ENCODE results near the gene DMAC2.
"Not testable (repeated sequence)": the region's sequence is repeated elsewhere in the genome, so short reads cannot be mapped to it uniquely, and the experiment has no call there.

The DMAC2 gene

DNA sequence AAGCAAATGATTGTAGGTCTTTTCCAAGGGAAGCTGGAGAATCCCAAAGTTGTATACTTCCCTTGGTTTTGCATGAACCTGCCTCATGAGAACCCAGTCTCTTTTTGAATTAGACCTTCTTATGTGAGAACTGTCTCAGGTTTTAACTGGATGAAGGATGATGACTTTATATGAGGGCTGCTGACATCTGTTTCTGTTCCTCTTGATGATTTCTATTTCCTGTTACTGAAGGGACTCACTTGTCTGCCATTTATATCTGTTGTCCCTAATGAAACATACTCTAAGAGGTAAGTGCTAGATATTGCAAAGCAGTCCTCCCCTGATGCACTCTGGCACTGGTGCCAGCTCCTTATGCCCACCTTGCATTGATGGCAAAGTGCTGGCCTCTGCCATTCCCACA, 36.9 kb upstream of the DMAC2 start:
- TF ChIP-seq CTCF (IDR thresholded peaks at IDR 0.05; ENCODE audit: control insufficient read depth, extremely low read depth, insufficient read depth): no peak
- DNase-seq (ENCODE audit: low read depth): no peak
- H3K4me3 ChIP-seq (ENCODE audit: low read depth, low read length): no peak overlapping the region

DNA sequence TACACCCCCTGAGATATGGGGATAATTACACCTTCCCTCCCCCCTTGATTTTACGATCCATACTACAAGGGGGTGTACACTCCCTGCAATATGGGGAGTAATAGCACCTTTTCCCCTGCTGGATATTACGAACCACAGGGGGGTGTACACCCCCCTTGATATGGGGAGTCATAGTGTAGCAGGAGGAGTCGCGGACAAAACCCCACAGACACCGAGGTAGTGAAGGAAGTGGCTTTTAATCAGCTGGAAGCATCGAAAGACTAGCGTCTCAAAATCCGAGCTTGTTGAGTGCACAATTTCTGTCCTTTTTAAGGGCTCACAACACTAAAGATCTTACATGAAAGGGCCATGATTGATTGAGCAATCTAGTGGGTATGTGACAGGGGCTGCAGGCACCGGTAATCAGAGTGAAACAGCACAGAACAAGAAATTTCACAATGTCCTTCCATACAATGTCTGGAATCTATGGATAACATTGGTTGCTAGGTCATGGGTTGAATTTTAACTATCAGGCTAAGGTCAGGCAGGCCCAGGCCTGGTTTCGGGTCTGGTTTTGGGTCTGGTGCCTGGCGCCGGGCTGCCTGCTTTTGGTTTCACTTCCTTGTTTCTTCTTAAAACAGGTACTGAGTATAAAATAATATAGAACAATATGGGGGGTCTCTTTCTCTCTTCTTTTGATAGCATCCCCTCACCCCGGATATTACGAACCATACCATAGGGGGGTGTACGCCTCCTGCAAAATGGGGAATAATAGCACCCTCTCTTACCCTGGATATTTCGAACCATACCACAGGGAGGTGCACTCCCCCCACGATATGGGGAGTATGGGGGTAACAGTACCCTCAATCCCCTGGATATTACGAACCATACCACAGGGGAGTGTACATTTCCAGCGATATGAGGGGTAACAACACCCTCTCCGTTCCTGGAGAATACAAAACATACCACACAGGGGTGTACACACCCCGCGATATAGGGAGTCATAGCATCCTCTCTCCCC, 23.8 kb upstream of the DMAC2 start:
- not testable (repeated sequence) for DNase-seq (ENCODE audit: low read depth); H3K4me3 ChIP-seq (ENCODE audit: low read depth, low read length)

- no peak overlapping the region for H3K4me3 ChIP-seq (ENCODE audit: low read depth, low read length)
- no peak for DNase-seq (ENCODE audit: low read depth)
- no peak for TF ChIP-seq CTCF (IDR thresholded peaks at IDR 0.05; ENCODE audit: control insufficient read depth, extremely low read depth, insufficient read depth)
These were observed 22.8 kb upstream of the DMAC2 start for GRCh38 chr19:41462497-41462896.

- H3K4me3 ChIP-seq (ENCODE audit: low read depth, low read length): no peak overlapping the region
- DNase-seq (ENCODE audit: low read depth): no peak
- TF ChIP-seq CTCF (IDR thresholded peaks at IDR 0.05; ENCODE audit: control insufficient read depth, extremely low read depth, insufficient read depth): no peak
These were observed 17.5 kb upstream of the DMAC2 start for GRCh38 chr19:41457241-41457640.

GRCh38 chr19:41456342-41456918, 16.7 kb upstream of the DMAC2 start:
- TF ChIP-seq CTCF (IDR thresholded peaks at IDR 0.05; ENCODE audit: control insufficient read depth, extremely low read depth, insufficient read depth): no peak
- DNase-seq (ENCODE audit: low read depth): no peak
- no peak overlapping the region for H3K4me3 ChIP-seq (ENCODE audit: low read depth, low read length)

DNA sequence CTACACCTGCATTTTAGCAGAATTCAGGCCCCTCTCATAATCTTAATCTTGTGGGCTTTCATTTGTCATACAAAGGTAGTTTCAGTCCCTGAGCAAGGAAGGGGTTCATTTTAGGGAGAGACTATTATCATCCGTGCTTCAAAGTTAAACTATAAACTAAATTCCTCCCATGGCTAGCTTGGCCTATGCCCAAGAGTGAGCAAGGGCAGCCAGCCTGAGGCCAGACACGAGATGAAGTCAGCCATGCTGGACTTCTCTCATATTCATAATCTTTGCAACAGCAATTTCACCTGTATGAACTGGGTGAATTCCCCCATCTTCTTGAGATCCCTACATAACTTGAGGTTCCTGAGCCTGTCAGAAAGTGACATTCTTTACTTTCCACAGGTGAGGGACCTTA, 16.2 kb upstream of the DMAC2 start:
- H3K4me3 ChIP-seq (ENCODE audit: low read depth, low read length): no peak overlapping the region
- no peak for TF ChIP-seq CTCF (IDR thresholded peaks at IDR 0.05; ENCODE audit: control insufficient read depth, extremely low read depth, insufficient read depth)
- DNase-seq (ENCODE audit: low read depth): no peak

GRCh38 chr19:41452584-41453275, 13.0 kb upstream of the DMAC2 start:
- no peak overlapping the region for H3K4me3 ChIP-seq (ENCODE audit: low read depth, low read length)
- TF ChIP-seq CTCF (IDR thresholded peaks at IDR 0.05; ENCODE audit: control insufficient read depth, extremely low read depth, insufficient read depth): no peak
- DNase-seq (ENCODE audit: low read depth): no peak

Data from LNCaP clone FGC (cell line).